NOMO-1 treated with DMSO at 0.1 percent for 48 hours (cell line): ENCODE data around the gene CABP1.
"Not testable (repeated sequence)": the region's sequence is repeated elsewhere in the genome, so short reads cannot be mapped to it uniquely, and the experiment has no call there.

Experiments used
- DNase-seq: peaks from one replicate; lab custom pipeline; 2025; ENCODE audit not compliant: unreplicated experiment; lab: John Stamatoyannopoulos, UW

CABP1 gene

DNA sequence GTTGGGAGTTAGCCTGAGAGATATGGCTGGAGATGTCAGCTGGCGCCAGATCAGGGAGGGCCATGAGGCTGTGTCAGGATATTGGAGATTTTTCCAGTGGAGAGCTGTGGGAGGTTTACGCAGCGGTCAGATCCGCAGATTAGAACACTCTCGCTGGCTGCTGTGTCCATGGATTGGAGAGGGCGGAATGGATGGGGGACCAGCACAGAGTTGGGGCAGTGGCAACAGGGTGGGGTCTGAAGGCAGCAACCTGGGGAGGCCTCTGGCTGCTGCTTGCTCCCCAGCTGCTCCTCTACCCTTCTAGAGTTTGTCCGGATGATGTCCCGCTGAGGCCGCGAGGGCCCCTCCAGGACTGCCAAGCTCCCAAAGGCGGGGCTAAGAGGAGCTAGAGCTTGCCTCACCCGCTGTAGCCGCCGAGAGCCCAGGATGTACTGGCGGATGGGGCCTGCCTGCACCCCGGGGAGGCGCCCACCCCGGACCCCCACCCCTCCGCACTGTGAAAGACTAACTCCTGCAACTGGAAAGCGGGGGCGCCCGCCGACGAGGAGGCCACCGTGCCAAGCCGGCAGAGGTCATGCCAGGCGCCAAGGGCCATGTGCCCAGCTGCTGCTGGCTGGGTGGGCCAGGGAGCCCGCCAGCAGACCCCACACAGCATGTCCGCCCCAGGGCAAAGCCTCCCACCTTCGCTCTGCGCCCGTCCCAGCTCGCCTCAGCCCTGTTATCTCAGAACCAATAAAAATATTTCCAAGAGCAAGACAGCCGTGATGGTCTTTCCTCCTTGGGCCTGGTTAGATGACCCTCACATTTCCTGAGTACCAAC lies 26.4 kb downstream of the CABP1 start:
- no peak for DNase-seq

DNA sequence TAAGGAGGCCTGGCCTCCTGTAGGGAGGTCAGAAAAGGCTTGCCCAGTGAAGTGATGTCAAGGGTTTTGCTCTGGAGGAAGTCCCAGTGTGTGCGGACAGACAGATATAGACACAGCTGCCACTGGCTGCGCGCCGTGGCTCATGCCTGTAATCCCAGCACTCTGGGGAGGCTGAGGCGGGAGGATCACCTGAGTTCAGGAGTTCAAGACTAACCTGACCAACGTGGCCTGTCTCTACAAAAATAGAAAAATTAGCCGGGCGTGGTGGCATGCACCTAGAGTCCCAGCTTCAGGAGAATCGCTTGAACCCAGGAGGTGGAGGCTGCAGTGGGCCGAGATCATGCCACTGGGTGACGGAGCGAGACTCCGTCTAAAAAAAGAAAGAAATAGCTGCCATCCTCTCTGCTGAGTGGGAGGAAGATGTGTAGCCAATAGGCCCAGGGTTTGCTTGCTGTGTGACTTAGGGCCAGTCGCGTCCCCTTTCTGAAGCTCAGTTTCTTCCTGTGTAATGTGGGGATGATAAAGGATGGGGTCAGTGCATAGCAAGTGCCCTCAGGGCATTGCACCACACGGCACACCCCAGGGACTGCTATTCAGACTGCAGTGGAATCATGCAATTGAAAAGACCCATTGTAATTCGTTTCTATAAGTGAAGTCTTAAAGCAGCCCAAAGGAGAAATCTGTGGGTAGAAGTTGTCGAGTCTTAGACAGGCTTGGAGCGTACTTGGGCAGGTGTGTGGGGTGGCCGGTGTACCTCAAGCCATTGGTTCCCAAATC lies 27.9 kb downstream of the CABP1 start:
- no peak for DNase-seq

DNA sequence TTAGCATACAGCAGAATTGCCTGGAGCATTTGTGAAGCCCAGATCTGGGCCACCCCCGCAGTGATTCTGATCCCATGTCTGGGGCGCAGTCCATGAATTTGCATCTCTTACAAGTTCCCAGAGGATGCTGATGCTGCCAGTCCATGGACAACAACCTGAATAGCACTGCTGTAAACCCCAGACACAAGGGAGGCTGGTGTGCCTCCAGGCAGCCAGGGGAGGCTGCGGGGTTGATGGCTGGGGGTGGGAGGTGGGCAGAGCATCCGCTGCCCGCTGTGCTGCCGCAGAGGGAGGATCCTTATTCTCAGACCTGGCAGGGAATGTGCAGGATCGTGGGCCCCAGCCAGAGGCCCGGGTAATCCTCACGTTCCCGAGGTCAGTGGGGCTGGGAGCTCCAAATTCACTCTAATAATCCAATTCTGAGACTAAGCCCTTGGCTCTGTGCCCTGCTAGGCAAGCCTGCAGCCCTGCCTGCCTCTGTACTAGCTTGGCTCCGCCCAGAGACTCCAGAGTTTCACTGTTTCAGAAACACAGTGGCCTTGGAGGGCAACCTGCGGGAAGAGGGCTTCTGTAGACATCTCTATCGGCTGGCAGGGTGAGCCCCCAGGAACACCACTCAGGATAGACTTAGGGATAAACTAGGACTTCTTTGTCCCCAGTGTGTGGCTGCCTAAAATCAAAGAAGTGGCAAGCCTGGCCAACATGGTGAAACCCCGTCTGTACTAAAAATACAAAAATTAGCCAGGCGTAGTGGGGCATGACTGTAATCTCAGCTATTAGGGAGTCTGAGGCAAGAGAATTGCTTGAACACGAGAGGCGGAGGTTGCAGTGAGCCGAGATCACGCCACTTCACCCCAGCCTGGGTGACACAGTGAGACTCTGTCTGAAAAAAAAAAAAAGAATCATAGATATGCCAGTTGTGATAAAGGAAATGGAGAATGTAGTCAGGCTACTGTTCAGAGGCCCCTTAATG lies 28.7 kb downstream of the CABP1 start:
- no peak for DNase-seq

DNA sequence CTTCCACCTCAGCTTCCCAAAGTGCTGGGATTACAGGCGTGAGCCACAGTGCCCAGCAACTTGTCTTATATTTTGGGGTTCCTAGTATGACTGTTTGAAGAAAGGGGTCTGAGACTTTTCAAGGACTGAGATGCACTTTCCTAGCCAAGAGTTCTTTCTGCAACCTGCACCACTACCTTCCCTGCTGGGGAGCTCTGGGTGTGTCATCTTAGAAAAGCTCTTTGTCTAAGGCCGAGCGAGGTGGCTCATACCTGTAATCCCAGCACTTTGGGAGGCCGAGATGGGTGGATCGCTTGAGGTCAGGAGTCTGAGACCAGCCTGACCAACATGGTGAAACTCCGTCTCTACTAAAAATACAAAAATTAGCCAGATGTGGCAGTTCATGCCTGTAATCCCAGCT lies 29.8 kb downstream of the CABP1 start:
- DNase-seq, result not testable (repeated sequence)

DNA sequence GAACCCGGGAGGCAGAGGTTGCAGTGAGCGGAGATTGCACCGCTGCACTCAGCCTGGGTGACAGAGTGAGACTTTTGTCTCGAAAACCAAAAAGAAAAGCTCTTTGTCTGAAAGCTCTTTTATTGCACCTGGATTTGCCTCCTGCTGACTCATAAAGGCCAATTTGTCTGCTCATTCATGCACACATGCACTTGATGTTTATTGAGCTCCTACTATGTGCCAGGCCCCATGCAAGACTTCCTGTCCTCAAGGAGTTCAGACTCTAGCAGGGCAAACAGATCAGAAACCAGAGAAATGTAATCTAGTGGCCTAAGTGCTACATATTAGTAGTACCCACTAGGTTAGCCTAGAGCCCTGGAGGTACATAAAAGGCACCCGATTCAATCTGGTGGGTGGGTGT lies 30.2 kb downstream of the CABP1 start:
- no peak for DNase-seq

DNA sequence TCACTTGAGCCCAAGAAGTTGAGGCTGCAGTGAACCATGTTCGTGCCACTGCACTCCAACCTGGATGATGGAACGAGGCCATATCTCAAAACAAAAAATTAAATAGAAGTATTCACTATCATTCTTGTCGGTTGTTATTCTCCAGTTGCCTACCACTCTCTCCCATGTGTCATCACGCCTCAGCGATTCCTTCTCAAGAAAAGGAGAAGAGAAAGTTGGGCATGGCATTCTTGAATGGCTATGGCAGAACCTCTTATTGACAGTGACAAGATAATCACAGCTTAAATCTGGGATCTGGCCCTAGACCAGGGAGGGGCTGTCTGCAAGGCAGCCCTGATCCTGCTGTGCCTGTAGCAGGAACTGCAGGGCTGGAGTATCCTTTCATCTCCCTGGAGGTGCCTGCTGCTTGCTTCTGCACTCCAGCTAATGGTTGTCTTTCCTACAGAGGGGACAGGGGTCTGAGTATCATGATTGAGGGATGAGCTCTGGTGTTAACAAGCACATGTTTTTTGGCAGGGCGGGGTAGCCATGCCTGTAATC lies 33.7 kb downstream of the CABP1 start:
- DNase-seq, result peak; percentile 79

DNA sequence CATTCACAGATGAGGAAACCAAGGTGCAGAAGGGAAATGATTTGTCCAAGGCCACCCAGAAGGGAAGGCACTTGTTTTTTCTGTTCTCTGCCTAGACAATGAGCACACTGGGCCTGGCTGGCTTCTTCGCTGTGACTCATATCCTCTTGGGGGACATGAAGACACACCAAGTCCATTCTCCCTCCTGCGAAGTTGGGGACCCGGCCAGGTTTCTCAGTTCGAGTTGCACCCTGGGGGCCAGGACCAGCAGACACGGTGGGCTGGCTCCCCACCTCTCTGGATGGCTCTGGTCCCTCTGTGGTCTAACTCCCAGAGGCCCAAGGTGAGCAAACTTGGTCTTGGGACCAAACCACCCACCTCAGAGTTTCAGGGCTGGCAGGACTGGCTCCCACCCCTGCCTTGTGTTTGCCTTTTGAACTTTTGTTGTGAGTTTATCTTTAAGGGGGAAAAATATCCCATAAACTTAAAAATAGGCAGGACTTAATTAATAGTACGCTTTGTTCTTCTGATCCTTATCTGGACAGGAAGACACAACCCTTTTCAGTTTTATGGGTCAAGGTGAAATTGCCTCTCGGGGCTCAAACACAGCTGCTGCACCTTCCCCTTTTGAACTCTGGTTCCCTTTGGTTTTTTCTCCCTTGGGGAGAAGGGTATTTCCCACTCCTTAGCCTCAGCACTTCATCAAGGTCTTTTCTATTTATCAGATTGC lies 37.5 kb downstream of the CABP1 start:
- peak; percentile 57 for DNase-seq

DNA sequence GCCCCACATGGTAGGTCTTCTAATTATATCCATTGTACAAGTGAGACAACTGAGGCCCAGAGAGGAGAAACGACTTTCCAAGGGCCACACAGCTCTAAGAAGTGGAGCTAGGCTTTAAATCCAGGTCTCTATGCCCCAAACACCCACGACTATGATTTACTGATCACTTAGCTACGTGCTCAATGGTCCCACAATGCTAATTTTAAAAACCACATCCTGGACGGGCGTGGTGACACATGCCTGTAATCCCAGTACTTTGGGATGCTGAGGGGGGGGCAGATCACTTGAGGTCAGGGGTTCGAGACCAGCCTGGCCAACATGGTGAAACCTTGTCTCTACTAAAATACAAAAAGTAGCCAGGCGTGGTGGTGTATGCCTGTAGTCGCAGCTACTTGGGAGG lies 38.1 kb downstream of the CABP1 start:
- no peak for DNase-seq

DNA sequence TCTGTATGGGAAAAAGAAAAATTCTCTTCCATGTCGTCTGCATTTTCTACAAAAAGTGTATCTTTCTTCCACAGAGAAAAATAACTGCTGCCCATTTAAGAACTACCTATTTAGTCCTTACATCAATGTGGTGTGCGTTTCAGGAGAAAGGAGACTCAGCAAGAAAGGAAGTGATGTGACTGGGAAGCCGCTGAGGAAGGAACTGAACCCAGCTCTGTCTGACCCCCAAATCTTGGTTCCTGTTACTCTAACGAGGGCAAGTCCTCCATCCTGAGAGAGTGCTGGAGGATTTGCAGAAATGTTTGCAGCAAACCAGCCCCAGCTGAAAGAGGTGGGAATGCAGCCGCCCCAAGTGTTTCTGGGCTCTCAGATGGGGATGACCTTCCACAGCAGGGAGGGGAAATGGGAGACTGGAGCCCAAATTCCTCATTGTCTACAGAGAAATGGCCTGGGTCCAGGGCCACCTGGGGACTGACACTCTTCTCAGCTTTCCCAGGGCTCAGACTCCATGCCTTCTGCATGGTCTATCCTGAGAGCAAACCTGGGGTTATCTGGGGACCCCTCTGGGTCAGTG lies 39.8 kb downstream of the CABP1 start:
- peak; percentile 28 for DNase-seq

DNA sequence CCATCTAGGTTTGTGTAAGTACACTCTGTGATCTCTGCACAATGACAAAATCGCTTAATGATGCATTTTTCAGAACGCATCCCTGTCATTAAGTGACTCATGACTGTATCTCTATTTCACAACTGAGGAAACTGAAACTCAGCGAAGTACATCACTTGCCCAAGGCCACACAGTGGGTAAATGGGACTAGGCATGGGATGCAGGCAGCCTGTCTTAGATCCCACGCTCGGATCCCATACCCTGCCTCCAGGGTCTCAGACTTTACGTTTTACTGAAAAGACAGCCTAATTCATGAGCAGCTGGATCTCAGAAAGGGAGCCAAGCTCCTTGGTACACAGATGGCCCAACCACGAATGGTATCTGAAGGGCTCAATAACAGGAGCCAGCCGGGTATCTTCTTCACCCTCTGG lies 44.1 kb downstream of the CABP1 start:
- DNase-seq, result peak; percentile 90

DNA sequence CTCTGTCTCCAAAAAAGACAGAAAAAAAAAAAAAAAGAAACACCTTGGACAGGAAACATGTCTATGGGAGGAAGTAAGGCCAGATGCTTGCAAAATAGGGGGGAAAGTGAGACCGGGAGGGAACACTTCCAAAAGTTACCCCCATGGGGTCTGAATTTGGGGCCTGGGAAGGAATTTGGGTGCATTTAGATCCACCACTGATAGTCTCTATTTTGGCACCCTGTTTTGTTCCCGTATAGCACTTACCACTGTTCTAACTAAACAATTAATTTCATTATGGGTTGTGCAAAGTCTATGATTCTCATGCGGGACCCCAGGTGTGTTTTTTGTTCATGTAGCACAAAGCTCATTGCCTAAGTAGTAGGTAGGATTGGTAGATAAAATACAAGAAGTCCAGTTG lies 45.1 kb downstream of the CABP1 start:
- peak; percentile 29 for DNase-seq

DNA sequence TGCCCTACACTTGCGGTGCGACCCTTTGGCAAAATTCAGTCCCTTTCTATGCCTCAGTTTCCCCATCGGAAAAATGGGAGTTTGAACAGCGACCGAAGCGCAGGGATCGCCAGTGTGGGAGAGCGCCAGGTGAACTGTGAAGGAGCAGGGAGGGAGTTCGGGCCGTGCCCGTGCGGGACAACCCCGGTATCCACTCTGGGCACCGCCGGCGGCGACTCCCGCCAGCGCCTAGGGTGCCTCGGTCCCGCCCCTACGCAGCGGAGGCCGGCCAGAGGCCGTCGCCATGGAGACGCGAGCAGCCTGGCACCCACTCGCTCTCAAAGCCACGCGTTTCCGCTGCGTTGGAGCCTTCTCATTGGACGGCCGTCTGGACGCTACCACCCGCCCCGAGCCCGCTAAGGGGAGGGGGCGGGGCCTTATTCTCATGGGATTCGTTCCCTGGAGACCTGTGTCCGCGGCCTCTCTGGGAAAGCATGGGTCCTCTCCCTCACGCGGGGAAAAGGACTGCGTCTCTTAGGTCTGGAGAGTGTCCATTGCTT lies 45.8 kb downstream of the CABP1 start:
- peak; percentile 97 for DNase-seq

DNA sequence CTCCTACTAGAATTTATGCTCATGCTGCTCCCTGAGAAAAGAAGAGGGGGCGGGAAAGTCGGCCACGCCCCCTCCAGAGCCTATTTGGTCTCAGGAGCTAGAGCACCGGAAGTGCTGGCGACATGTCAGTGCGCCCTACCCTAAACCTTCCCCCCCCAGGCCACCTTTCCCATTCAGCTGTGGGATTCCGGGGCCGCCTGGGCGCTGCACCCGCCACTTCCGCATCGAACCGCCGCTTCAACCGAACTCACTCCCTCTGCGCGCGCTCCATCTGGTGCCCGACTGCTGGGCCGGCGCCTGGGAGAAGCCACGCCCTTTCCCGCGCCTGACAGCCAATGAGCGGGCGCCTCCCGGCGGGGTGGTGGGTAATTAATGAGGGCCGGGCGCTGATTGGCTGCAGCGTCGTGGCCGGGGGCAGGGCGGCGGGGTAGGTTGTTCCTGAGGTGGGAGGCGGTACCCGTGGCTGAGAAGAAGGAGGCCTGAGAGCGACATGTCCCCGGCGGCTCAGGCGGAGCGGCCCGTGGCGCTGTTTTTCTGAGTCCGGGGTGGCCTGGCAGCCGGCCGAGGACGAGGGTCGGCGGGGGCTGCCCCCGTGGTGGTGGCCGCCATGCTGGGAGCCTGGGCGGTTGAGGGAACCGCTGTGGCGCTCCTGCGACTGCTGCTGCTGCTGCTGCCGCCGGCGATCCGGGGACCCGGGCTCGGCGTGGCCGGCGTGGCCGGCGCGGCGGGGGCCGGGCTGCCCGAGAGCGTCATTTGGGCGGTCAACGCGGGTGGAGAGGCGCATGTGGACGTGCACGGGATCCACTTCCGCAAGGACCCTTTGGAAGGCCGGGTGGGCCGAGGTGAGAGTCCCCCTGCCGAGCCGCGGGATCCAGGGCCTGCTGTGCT lies 46.5 kb downstream of the CABP1 start, which contains the start of gene MLEC:
MLEC (plus strand) TSS at position 460 of the 888 bp plus-strand sequence; CDS start at position 608, 148 bp downstream.
- peak; percentile 98 for DNase-seq

DNA sequence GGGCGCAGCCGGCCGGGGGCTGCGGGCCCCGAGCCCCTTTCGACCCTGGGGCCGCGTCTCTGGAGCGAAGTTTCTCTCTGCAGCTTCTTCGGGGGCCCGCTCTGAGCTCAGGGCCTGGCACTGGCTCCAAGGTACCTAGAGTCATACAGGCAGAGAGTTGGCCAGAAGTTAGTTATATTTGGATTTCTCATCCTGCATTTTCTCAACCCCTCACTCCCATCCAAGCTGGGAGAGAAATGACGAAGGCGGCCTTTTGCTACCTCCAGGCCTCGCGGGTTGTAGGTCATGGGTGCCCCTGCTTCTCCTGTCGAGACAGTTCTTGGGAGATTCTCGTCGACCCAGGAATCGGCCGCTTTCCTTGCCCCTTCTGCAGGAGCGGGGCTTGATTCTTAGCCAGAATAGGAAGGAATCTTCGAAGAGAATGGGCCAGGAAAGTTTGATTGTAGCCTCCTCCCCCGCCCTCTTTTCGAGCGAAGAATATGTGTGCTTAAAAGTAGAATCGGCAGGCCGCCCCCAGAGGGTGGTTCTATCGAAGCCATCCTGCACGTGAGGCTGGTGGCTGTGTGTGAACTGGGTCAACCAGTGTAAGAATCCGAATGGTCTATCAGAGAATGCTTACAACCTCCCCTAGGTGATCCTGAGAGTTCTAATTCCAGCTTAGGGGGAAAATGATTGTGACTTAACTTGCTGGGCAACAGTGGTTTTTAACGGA lies 47.3 kb downstream of the CABP1 start:
- peak; percentile 17 for DNase-seq

DNA sequence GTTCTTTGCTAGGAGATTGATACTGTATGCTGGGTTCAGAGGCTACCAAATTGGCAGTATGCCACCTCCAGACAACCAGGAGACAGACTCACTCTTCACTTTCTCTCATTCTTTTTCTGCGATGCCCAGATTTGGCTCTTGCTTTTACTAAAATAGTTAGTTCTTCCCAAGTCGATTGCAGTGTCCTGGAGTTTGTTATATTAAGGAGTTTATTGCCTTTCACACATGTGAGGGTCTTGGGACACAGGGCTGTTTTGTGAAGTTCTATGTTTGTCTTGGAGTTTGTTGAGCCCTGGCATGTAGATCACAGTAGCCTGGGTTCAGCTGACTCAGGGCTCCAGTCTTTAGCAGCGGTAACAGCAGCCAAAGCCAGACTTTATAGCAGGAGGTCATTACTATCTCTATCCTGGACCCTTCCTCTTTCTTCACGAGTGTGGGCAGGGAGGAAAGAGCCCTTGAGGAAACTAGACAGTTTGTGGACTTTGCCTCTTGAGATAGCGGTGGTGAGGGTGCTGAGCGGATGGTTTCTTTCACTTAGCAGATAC lies 48.2 kb downstream of the CABP1 start:
- peak; percentile 70 for DNase-seq

DNA sequence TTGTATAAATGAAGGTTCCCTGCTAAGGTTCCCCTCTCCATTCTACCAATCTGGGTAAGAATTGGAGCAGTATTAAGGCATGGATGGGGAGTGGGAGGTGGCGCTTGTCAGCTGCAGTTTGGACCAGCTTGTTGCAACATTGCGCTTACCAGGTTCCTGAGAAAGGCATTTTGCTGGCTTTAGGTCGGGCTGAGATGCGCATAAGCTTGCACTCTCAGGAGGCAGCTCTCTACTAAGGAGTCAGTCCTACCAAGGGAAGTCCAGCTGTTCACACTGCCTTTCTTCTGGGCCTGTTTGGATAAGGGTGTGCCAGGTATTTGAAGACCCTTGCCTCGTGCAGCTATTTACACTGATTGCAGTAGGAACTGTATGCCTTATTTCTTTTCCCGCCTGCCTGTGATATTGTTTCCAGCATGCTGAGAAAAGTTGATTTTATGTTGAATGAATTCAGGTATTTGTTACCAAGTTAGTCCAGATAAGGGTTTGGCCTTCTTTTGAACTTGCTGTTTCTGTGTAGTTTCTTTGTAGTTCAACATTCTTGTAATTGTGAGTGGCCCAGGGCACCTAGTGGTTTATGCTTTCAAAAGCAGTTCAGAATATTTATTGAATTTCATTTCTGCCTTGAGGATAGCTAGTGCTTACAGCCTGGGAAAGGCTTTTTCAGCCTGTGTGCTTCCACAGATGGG lies 49.1 kb downstream of the CABP1 start:
- DNase-seq, result no peak

DNA sequence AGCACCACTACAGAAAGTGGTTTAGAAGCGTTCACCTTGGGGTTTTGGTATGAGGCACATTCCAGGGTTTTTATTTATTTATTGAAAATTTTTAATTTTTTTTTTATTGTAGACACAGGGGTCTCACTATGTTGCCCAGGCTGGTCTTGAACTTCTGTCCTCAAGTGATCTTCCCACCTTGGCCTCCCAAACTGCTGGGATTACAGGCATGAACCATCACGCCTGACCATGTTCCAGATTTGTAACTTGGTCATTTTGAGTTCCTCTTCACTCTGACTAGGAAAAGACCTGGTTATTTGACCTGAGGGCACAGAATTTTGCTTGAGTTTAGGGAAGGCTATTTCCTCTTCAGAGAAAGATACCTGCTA lies 49.6 kb downstream of the CABP1 start:
- no peak for DNase-seq
